Testis (tissue), 2 donors: ENCODE data around the gene SEMA3C.

Experiments used
- POLR2A ChIP-seq: fragments of 450-650 bp; IDR thresholded peaks from one replicate; pipeline ENCODE4 v1.6.1; 2017; ENCODE audit warnings: antibody characterized with exemption, mild to moderate bottlenecking, moderate library complexity
- TF ChIP-seq, protein P1 (sequence below), 3 experiments: fragments of 450-650 bp in 2 of 3; fragments of 200-600 bp in 1 of 3; sonication (generic) in 1 of 3; IDR thresholded peaks; one replicate each; pipeline ENCODE4 v1.5.1; 2016 to 2019; ENCODE audit warnings: antibody characterized with exemption in 3 of 3, mild to moderate bottlenecking in 2 of 3, moderate library complexity in 1 of 3

GRCh38 chr7:80885757-80886156 is 33.1 kb downstream of the SEMA3C start:
- no peak for TF ChIP-seq POLR2A
- TF ChIP-seq, protein P1, sequence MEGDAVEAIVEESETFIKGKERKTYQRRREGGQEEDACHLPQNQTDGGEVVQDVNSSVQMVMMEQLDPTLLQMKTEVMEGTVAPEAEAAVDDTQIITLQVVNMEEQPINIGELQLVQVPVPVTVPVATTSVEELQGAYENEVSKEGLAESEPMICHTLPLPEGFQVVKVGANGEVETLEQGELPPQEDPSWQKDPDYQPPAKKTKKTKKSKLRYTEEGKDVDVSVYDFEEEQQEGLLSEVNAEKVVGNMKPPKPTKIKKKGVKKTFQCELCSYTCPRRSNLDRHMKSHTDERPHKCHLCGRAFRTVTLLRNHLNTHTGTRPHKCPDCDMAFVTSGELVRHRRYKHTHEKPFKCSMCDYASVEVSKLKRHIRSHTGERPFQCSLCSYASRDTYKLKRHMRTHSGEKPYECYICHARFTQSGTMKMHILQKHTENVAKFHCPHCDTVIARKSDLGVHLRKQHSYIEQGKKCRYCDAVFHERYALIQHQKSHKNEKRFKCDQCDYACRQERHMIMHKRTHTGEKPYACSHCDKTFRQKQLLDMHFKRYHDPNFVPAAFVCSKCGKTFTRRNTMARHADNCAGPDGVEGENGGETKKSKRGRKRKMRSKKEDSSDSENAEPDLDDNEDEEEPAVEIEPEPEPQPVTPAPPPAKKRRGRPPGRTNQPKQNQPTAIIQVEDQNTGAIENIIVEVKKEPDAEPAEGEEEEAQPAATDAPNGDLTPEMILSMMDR (IDR thresholded peaks at IDR 0.05): no peak
